ENCODE measurements around the gene RESF1. TPM values are rescaled to one million over a fixed set of nuclear protein-coding genes. Genes with fewer than 3 reads are reported as not detected.

The RESF1 gene
- total RNA-seq, 1 experiment from 2014 or later: 64.7 TPM

- TF ChIP-seq CBX3 (IDR thresholded peaks at IDR 0.05; ENCODE audit: low read depth) (no peak), YY1 (IDR thresholded peaks at IDR 0.05; ENCODE audit: extremely low read depth, insufficient replicate concordance, low read depth, low read length) (no peak), SP1 (IDR thresholded peaks at IDR 0.05; ENCODE audit: low read depth) (no peak)
These were observed 31.9 kb downstream of the RESF1 start (continued) for GRCh38 chr12:31991146-31991545.

- Histone ChIP-seq H3K9me2 (ENCODE audit: insufficient read depth) (no peaks in the 10 kb centered on the region), H3K27ac (ENCODE audit: low read depth, low read length) (no peak overlapping the region), H3K79me2 (ENCODE audit: insufficient read depth, low read length) (no peaks in the 10 kb centered on the region; the same call in 1 of the 2 replicates), H3K4me1 (ENCODE audit: control insufficient read depth in 1 of 2, insufficient read depth in 2 of 2, low read length in 2 of 2) (no peaks in the 10 kb centered on the region), H3K4me2 (ENCODE audit: low read length) (no peak overlapping the region), H3K4me3 (replicated peaks in 1 of 2; ENCODE audit: low read depth in 1 of 2, low read length in 2 of 2) (no peak overlapping the region), H3K36me3 (ENCODE audit: control insufficient read depth in 1 of 2, insufficient read depth in 2 of 2, low read length in 2 of 2) (peaks cover 5 to 6% of the 10 kb centered on the region in 2 experiments; a peak in 2 of 4 replicates), H3K9ac (ENCODE audit: low read length) (no peak overlapping the region), H2AFZ (ENCODE audit: low read depth, low read length, poor library complexity, severe bottlenecking) (no peak overlapping the region), H4K20me1 (ENCODE audit: insufficient read depth) (no peaks in the 10 kb centered on the region), H3K9me3 (ENCODE audit: control insufficient read depth in 1 of 2, insufficient read depth in 1 of 2, low read depth in 1 of 2, low read length in 2 of 2) (no peaks in the 10 kb centered on the region), H3K27me3 (ENCODE audit: insufficient read depth, low read length) (no peaks in the 10 kb centered on the region)
- TF ChIP-seq ZNF274 (IDR thresholded peaks at IDR 0.05; ENCODE audit: low read depth, low read length): no peak
- no peak for TF ChIP-seq ATF3 (IDR thresholded peaks at IDR 0.05)
- no peak for TF ChIP-seq ZFX (IDR thresholded peaks at IDR 0.05)
- TF ChIP-seq POLR2AphosphoS5 (IDR thresholded peaks at IDR 0.05; ENCODE audit: low read depth, low read length): no peak
- TF ChIP-seq EGR1 (IDR thresholded peaks at IDR 0.05; ENCODE audit: low read depth): no peak
- no peak for TF ChIP-seq YY1 (IDR thresholded peaks at IDR 0.05; ENCODE audit: extremely low read depth, insufficient replicate concordance, low read depth, low read length)
- TF ChIP-seq SP1 (IDR thresholded peaks at IDR 0.05; ENCODE audit: low read depth): no peak
- TF ChIP-seq CTCF (IDR thresholded peaks at IDR 0.05 in 2 of 3, conservative IDR thresholded peaks at IDR 0.05 in 1 of 3; ENCODE audit: borderline replicate concordance in 1 of 3, insufficient read depth in 1 of 3, low read depth in 2 of 3, low read length in 2 of 3): no peak
- TF ChIP-seq ZBTB33 (IDR thresholded peaks at IDR 0.05; ENCODE audit: extremely low read depth, insufficient replicate concordance, low read length): no peak
- no peak for TF ChIP-seq EZH2phosphoT487 (IDR thresholded peaks at IDR 0.05; ENCODE audit: borderline replicate concordance)
- no peak for TF ChIP-seq MAX (IDR thresholded peaks at IDR 0.05)
- no peak for TF ChIP-seq REST (IDR thresholded peaks at IDR 0.05; ENCODE audit: low read depth)
- no peak for TF ChIP-seq POLR2A (IDR thresholded peaks at IDR 0.05; ENCODE audit: borderline replicate concordance, extremely low read depth, insufficient read depth, insufficient read length)
- TF ChIP-seq SIN3A (IDR thresholded peaks at IDR 0.05; ENCODE audit: low read depth): no peak
- ChIA-PET CTCF (no interaction called here), POLR2A (no interaction called here), RAD21 (ENCODE audit: low non-redundant PET in 1 of 2, low total read pairs in 2 of 2, uncharacterized antibody in 2 of 2, unreplicated experiment in 2 of 2) (no interaction called here)
- intact Hi-C loops (cut with micrococcal nuclease): no loop called here
- BruUV-seq (replicated peaks): no TSS peak
- DNase-seq (ENCODE audit: low read depth, low spot score) (no peak), ATAC-seq (no peak)
These were observed 32.6 kb downstream of the RESF1 start for GRCh38 chr12:31991815-31992214.

All from HCT116 (cell line).